Heart right ventricle (tissue), 16 donors: ENCODE data around the gene DUSP7. TPM values are rescaled to one million over a fixed set of nuclear protein-coding genes. Genes with fewer than 3 reads are reported as not detected.
A peak's percentile ranks its signal among the peaks of the same experiment; 100 is the strongest.

ENCODE experiments used
- ATAC-seq, 8 donors: fragments of 200-7000 bp; cut with Tn5 transposase; one replicate each; pipeline ENCODE4 v1.9.1; 2020; ENCODE audit warnings: mild to moderate bottlenecking in 8 of 8, moderate library complexity in 8 of 8, moderate number of reproducible peaks in 1 of 8
- DNase-seq, 2 donors: peaks; one replicate each; pipeline ENCODE4 v3.0.0-alpha.2; 2020
- H3K27ac ChIP-seq, 10 donors: fragments of 200-600 bp; sonication (generic) in 2 of 10; one replicate each; pipeline versions ENCODE4 v1.5.0 to v1.8.0; 2020 to 2022; ENCODE audit warnings: mild to moderate bottlenecking in 3 of 10
- H3K27me3 ChIP-seq, 7 donors: fragments of 200-600 bp; one replicate each; pipeline ENCODE4 v1.8.0; 2021 to 2022; ENCODE audit warnings: mild to moderate bottlenecking in 2 of 7
- H3K36me3 ChIP-seq, 9 donors: fragments of 200-600 bp; sonication (generic) in 1 of 9; one replicate each; pipeline versions ENCODE4 v1.5.0 to v1.8.0; 2020 to 2022; ENCODE audit warnings: mild to moderate bottlenecking in 2 of 9
- H3K4me1 ChIP-seq, 9 donors: fragments of 200-600 bp; sonication (generic) in 1 of 9; one replicate each; pipeline versions ENCODE4 v1.5.0 to v1.8.0; 2020 to 2022; ENCODE audit warnings: mild to moderate bottlenecking in 4 of 9
- H3K4me3 ChIP-seq, 10 donors: fragments of 200-600 bp; sonication (generic) in 2 of 10; one replicate each; pipeline versions ENCODE4 v1.5.0 to v1.8.0; 2020 to 2022; ENCODE audit warnings: mild to moderate bottlenecking in 7 of 10, moderate library complexity in 2 of 10
- H3K9me3 ChIP-seq, 11 donors: fragments of 200-600 bp in 10 of 11; sonication (generic) in 2 of 11; one replicate each; pipeline versions ENCODE4 v1.5.0 to v1.8.0; 2013 to 2022; ENCODE audit warnings: mild to moderate bottlenecking in 2 of 11, control low read depth in 1 of 11, moderate library complexity in 1 of 11
- CTCF ChIP-seq, 9 donors: fragments of 200-600 bp; sonication (generic) in 2 of 9; IDR thresholded peaks; one replicate each; pipeline versions ENCODE4 v1.5.0 to v1.8.0; 2021 to 2022; ENCODE audit warnings: antibody characterized with exemption in 9 of 9, mild to moderate bottlenecking in 5 of 9, moderate library complexity in 1 of 9
- whole genome bisulfite sequencing, 2 donors: extraction: QIAGEN DNeasy Blood & Tissue Kit; methylation state at CpG; one replicate each; pipeline ENCODE4 v1.1.7; 2013; ENCODE audit warnings: inconsistent platforms in 1 of 2; 5-methylcytosine and 5-hydroxymethylcytosine counted together
- intact Hi-C, 10 donors: fragments of 100-400 bp; cut with DNase I; formaldehyde crosslinking; loops; one replicate each; pipeline versions ENCODE4 v1.11.1 to v1.14.2; 2022
- polyA plus RNA-seq, 2 donors: library from polyadenylated mRNA; stranded (reverse); fragments of 200-250 nt; gene quantifications; one replicate each; pipeline ENCODE4 v1.2.3, GENCODE V29; 2013
- total RNA-seq, 10 donors: library from RNA; stranded (reverse); fragmentation: NEBNext Ultra II Directional in 3 of 10; extraction: Animal tissue kit (Norgen Biotek cat#: 25700) in 3 of 10; gene quantifications; one replicate each; pipeline versions ENCODE4 v1.2.1 to v1.2.4, GENCODE V29; 2021 to 2023
- donor health status: Arrhythmogenic right ventricular cardiomyopathy.
- donor health status: ischemic (EF 13 %, LVEDD 7.1; RV severe dilation, severe dysfunction).
- donor health status: healthy with polysubstance abuse.
- donor health status: DM: no; HTN: yes; CAD: no.
- donor health status: DM: no; HTN: no; CAD: no.
- donor health status: ischemic (EF 25% LVEDD 6.9; RV normal size, moderate dysfunction).
- donor health status: ischemic (EF 25% LVEDD 5.7; RV mildly dilated, moderate dysfunction).
- donor health status: healthy.
- donor health status: DM: yes; HTN: yes; CAD: no.
- donor health status: Ischemic cardiomyopathy.
- donor health status: ischemic (EF 35%, LVEDD 5.7; RV mildly dilated, moderate dysfunction).
- donor health status: nonischemic (EF 11% LVEDD 7.7; RV severe dilation, severe dysfunction).
- donor health status: DM: yes; HTN: yes; CAD: no.
- donor health status: PGD.
- donor health status: ischemic (EF 29% LVEDD 5.4; RV normal size, mild dysfunction).
- donor health status: nonischemic (EF 23%, LVEDD 6.1; RV moderate dilation, normal function).

DUSP7 gene
- total and polyA plus RNA-seq, 12 donors: 10.4 to 29.7 (median 15.8) TPM

GRCh38 chr3:52028572-52028971 lies 27.8 kb downstream of the DUSP7 start:
- no peak for TF ChIP-seq CTCF (IDR thresholded peaks at IDR 0.05)
- peak overlapping the region; percentile 40 to 88 (median 77) for H3K27ac ChIP-seq
- no peaks in the 10 kb centered on the region for H3K9me3 ChIP-seq
- DNase-seq: peak; percentile 67 to 83
- peaks cover 18 to 64% (median 44%) of the 10 kb centered on the region in 9 donors for H3K4me1 ChIP-seq
- intact Hi-C loops: no loop called here
- peak; percentile 48 to 87 (median 76) for ATAC-seq
- H3K4me3 ChIP-seq: no peak overlapping the region
- no peaks in the 10 kb centered on the region for H3K27me3 ChIP-seq
- no peaks in the 10 kb centered on the region for H3K36me3 ChIP-seq
- WGBS, 2 donors: 52 to 60% methylated on average over 12 of the region's 12 CpGs

DNA sequence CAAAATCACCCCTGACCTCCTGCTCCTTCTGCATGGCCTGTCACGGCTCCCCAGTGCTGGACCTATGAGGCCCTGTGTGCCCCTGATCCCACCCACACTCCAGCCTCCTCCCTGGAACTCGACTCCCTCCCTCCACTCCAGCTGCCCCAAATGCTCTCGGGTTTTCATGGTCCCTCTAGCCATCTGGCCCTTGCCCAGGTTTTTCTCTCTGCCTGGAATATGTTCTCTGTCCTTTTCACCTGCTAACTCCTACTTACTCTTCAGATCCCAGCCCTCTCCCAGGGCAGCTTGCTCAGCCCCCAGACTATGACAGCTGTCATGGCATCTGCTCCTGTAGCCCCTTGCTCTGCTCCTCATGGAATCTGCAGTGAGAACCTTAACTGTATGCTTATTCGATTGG lies 30.3 kb downstream of the DUSP7 start:
- Histone ChIP-seq H3K4me1 (peaks cover 40 to 79% (median 68%) of the 10 kb centered on the region in 9 donors), H3K9me3 (no peaks in the 10 kb centered on the region), H3K36me3 (no peaks in the 10 kb centered on the region), H3K27ac (peak overlapping the region; percentile 19 to 97 (median 92)), H3K4me3 (no peak overlapping the region), H3K27me3 (no peaks in the 10 kb centered on the region)
- no peak for TF ChIP-seq CTCF (IDR thresholded peaks at IDR 0.05)
- WGBS, 2 donors: 38 to 43% methylated on average over 4 of the region's 4 CpGs
- ATAC-seq (peak in 2 of 8 donors; percentile 5 to 11), DNase-seq (peak in 1 of 2 donors; percentile 14)
- intact Hi-C loops: no loop called here

DNA sequence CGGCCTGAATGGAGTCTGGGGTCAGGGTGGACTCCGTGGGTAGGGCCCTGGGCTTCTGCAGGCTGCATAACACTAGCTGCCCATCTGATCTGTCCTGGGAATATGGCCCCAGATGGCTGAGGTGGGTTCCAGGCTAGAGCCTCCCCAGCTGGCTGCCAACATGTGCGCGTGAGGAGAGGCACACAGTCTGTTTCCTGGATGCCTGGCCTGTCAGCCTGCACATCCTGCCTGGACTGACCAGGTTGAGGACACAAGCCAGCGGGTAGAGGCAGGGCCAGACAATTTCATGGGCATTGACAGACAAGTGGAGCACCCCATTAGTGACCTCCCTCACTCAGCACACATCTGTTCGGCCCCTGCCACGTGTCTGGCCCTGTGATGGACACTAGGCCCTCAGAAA lies 30.9 kb downstream of the DUSP7 start:
- Histone ChIP-seq H3K27ac (peak overlapping the region; percentile 19 to 97 (median 92)), H3K36me3 (no peaks in the 10 kb centered on the region), H3K4me3 (no peak overlapping the region), H3K9me3 (no peaks in the 10 kb centered on the region), H3K4me1 (peaks cover 45 to 85% (median 74%) of the 10 kb centered on the region in 9 donors), H3K27me3 (no peaks in the 10 kb centered on the region)
- DNase-seq (no peak), ATAC-seq (peak in 1 of 8 donors; percentile 5)
- intact Hi-C loops: no loop called here
- 54 to 57% methylated on average over 7 of the region's 7 CpGs for WGBS, 2 donors
- TF ChIP-seq CTCF (IDR thresholded peaks at IDR 0.05): no peak

- DNase-seq: no peak
- no peak for TF ChIP-seq CTCF (IDR thresholded peaks at IDR 0.05)
- intact Hi-C loops: loop anchor here in 1 of 10 donors (1.0 kb wide), 1 partner anchor 27 kb away; no protein-coding TSS in a partner anchor
- Histone ChIP-seq H3K36me3 (no peaks in the 10 kb centered on the region), H3K27ac (peak overlapping the region; percentile 79 to 97 (median 92)), H3K4me3 (peak overlapping the region in 3 of 10 donors; percentile 32 to 58 (median 52)), H3K27me3 (no peaks in the 10 kb centered on the region), H3K4me1 (peaks cover 48 to 90% (median 79%) of the 10 kb centered on the region in 9 donors), H3K9me3 (no peaks in the 10 kb centered on the region)
- ATAC-seq: peak in 2 of 8 donors; percentile 24 to 50
- 59 to 62% methylated on average over 6 of the region's 6 CpGs for WGBS, 2 donors
These were observed 31.5 kb downstream of the DUSP7 start for GRCh38 chr3:52024765-52025452.
